HCT116 (cell line): ENCODE measurements around the gene METTL26. TPM values are rescaled to one million over a fixed set of nuclear protein-coding genes. Genes with fewer than 3 reads are reported as not detected.
A peak's percentile ranks its signal among the peaks of the same experiment; 100 is the strongest.

Experiments used
- ATAC-seq: fragments of 200-7000 bp; cut with Tn5 transposase; 2 replicates; pipeline ENCODE4 v1.9.1; 2020; ENCODE audit warnings: mild to moderate bottlenecking, moderate library complexity
- BruUV-seq: library from RNA; stranded (reverse); fragments of 400-500 nt; replicated peaks from 2 replicates; lab custom pipeline; 2021; lab: Mats Ljungman, UMichigan
- CTCF ChIA-PET: fragments of 300-600 bp; sonication (Branson Sonifier 250); formaldehyde crosslinking; loops from one replicate; lab custom pipeline; 2021; ENCODE audit warnings: antibody characterized with exemption; lab: Charles Lee
- POLR2A ChIA-PET: fragments of 300-600, 350-600 bp; sonication (Branson Sonifier 250); formaldehyde crosslinking; loops from one replicate; lab custom pipeline; 2021; ENCODE audit warnings: antibody characterized with exemption; lab: Charles Lee
- RAD21 ChIA-PET, 2 experiments: fragments of 300-600 bp; sonication (Branson Sonifier 250); formaldehyde crosslinking; loops; one replicate each; lab custom pipeline; 2023; ENCODE audit warnings: low total read pairs in 2 of 2; ENCODE audit not compliant: uncharacterized antibody in 2 of 2, unreplicated experiment in 2 of 2, low non-redundant PET in 1 of 2; lab: Charles Lee
- DNase-seq: peaks from one replicate; pipeline ENCODE4 v3.0.0-alpha.2; 2010; ENCODE audit warnings: low read depth, low spot score
- H2AFZ ChIP-seq: fragments of 200-600 bp; shearing (Covaris generic), sonication (generic); 2 replicates; pipeline ENCODE4 v1.6.1; 2017; ENCODE audit warnings: low read depth, mixed run types, mixed read lengths, antibody characterized with exemption, low read length; ENCODE audit not compliant: poor library complexity, severe bottlenecking
- H3K27ac ChIP-seq: 2 replicates; pipeline ENCODE4 v1.5.1; 2012; ENCODE audit warnings: low read depth, low read length
- H3K27me3 ChIP-seq: fragments of 200-600 bp; sonication (generic); 2 replicates; pipeline ENCODE4 v1.6.1; 2016; ENCODE audit warnings: mixed run types, low read length, mixed read lengths; ENCODE audit not compliant: insufficient read depth
- H3K36me3 ChIP-seq, 2 experiments: fragments of 200-500 bp in 1 of 2; fragments of 200-600 bp in 1 of 2; sonication (Bioruptor generic) in 1 of 2; sonication (generic) in 1 of 2; 2 replicates each; pipeline versions ENCODE4 v1.5.1 to v1.6.1; 2014 to 2016; ENCODE audit warnings: low read length in 2 of 2, inconsistent platforms in 1 of 2, mixed read lengths in 1 of 2, mixed run types in 1 of 2; ENCODE audit not compliant: insufficient read depth in 2 of 2, control insufficient read depth in 1 of 2
- H3K4me1 ChIP-seq, 2 experiments: fragments of 200-600 bp in 1 of 2; sonication (generic) in 1 of 2; 2 replicates each; pipeline versions ENCODE4 v1.5.1 to v1.6.1; 2012 to 2017; ENCODE audit warnings: low read length in 2 of 2, inconsistent platforms in 1 of 2, mild to moderate bottlenecking in 1 of 2, mixed read lengths in 1 of 2, mixed run types in 1 of 2, moderate library complexity in 1 of 2; ENCODE audit not compliant: insufficient read depth in 2 of 2, control insufficient read depth in 1 of 2
- H3K4me2 ChIP-seq: fragments of 200-600 bp; sonication (generic); 2 replicates; pipeline ENCODE4 v1.6.1; 2017; ENCODE audit warnings: mixed run types, low read length, mixed read lengths
- H3K4me3 ChIP-seq, 2 experiments: fragments of 200-600 bp in 1 of 2; sonication (generic) in 1 of 2; replicated peaks in 1 of 2; 2 replicates each; pipeline ENCODE4 v1.5.1; 2011 to 2016; ENCODE audit warnings: low read length in 2 of 2, control low read depth in 1 of 2, low read depth in 1 of 2, mild to moderate bottlenecking in 1 of 2, mixed read lengths in 1 of 2, mixed run types in 1 of 2
- H3K79me2 ChIP-seq: fragments of 200-600 bp; sonication (generic); 2 replicates; pipeline ENCODE4 v1.6.1; 2017; ENCODE audit warnings: mild to moderate bottlenecking, mixed run types, low read length, moderate library complexity, mixed read lengths; ENCODE audit not compliant: insufficient read depth
- H3K9ac ChIP-seq: fragments of 200-600 bp; sonication (generic); 2 replicates; pipeline ENCODE4 v1.6.1; 2016; ENCODE audit warnings: low read length, mixed read lengths
- H3K9me2 ChIP-seq: fragments of 200-600 bp; sonication (generic), shearing (Covaris generic); 2 replicates; pipeline ENCODE4 v1.6.1; 2017; ENCODE audit warnings: mixed run types, mild to moderate bottlenecking, moderate library complexity; ENCODE audit not compliant: insufficient read depth
- H3K9me3 ChIP-seq, 2 experiments: fragments of 200-500 bp in 1 of 2; fragments of 200-600 bp in 1 of 2; sonication (Bioruptor generic) in 1 of 2; sonication (generic) in 1 of 2; 2 replicates each; pipeline ENCODE4 v1.6.1; 2014 to 2017; ENCODE audit warnings: low read length in 2 of 2, mixed read lengths in 2 of 2, inconsistent platforms in 1 of 2, low read depth in 1 of 2, mild to moderate bottlenecking in 1 of 2, mixed run types in 1 of 2, moderate library complexity in 1 of 2; ENCODE audit not compliant: control insufficient read depth in 1 of 2, insufficient read depth in 1 of 2
- H4K20me1 ChIP-seq: fragments of 200-600 bp; sonication (generic), shearing (Covaris generic); 2 replicates; pipeline ENCODE4 v1.6.1; 2017; ENCODE audit warnings: mixed run types, mild to moderate bottlenecking, moderate library complexity; ENCODE audit not compliant: insufficient read depth
- ATF3 ChIP-seq: IDR thresholded peaks from 2 replicates; pipeline ENCODE4 v1.6.1; 2012
- CBX3 ChIP-seq: IDR thresholded peaks from 2 replicates; pipeline ENCODE4 v1.6.1; 2012; ENCODE audit warnings: low read depth
- EGR1 ChIP-seq: IDR thresholded peaks from 2 replicates; pipeline ENCODE4 v1.6.1; 2012; ENCODE audit warnings: low read depth
- EZH2 ChIP-seq: fragments of 200-600 bp; sonication (generic); IDR thresholded peaks from 2 replicates; pipeline ENCODE4 v1.6.1; 2017; ENCODE audit warnings: antibody characterized with exemption, mixed run types
- EZH2phosphoT487 ChIP-seq: fragments of 200-600 bp; IDR thresholded peaks from 2 replicates; pipeline ENCODE4 v1.6.1; 2018; ENCODE audit warnings: antibody characterized with exemption, borderline replicate concordance
- FOSL1 ChIP-seq: IDR thresholded peaks from 2 replicates; pipeline ENCODE4 v1.6.1; 2012; ENCODE audit warnings: low read depth
- JUND ChIP-seq: IDR thresholded peaks from 2 replicates; pipeline ENCODE4 v1.6.1; 2012
- MAX ChIP-seq: IDR thresholded peaks from 2 replicates; pipeline ENCODE4 v1.6.1; 2012
- POLR2A ChIP-seq: IDR thresholded peaks from 2 replicates; pipeline ENCODE4 v1.7.0; 2011; ENCODE audit warnings: borderline replicate concordance; ENCODE audit not compliant: insufficient read depth, insufficient read length; ENCODE audit errors: extremely low read depth
- POLR2AphosphoS5 ChIP-seq: IDR thresholded peaks from 2 replicates; pipeline ENCODE4 v1.6.1; 2011; ENCODE audit warnings: mild to moderate bottlenecking, low read depth, low read length, moderate library complexity
- SIN3A ChIP-seq: IDR thresholded peaks from 2 replicates; pipeline ENCODE4 v1.6.1; 2012; ENCODE audit warnings: low read depth
- SP1 ChIP-seq: IDR thresholded peaks from 2 replicates; pipeline ENCODE4 v1.6.1; 2012; ENCODE audit warnings: low read depth
- SRF ChIP-seq: IDR thresholded peaks from 2 replicates; pipeline ENCODE4 v1.6.1; 2012; ENCODE audit warnings: low read depth
- TCF7L2 ChIP-seq: IDR thresholded peaks from 2 replicates; pipeline ENCODE4 v1.7.0; 2011; ENCODE audit warnings: borderline replicate concordance, inconsistent platforms; ENCODE audit not compliant: insufficient read depth, insufficient read length; ENCODE audit errors: extremely low read depth
- YY1 ChIP-seq: IDR thresholded peaks from 2 replicates; pipeline ENCODE4 v1.6.1; 2011; ENCODE audit warnings: low read length, low read depth, moderate library complexity, mild to moderate bottlenecking; ENCODE audit not compliant: insufficient replicate concordance; ENCODE audit errors: extremely low read depth
- intact Hi-C: fragments of 100-400 bp; cut with micrococcal nuclease; formaldehyde crosslinking; loops from 2 replicates; pipeline ENCODE4 v1.10.0; 2022
- total RNA-seq: library from RNA; stranded (reverse); gene quantifications from one replicate; pipeline ENCODE4 v1.2.1, GENCODE V29; 2021; ENCODE audit not compliant: unreplicated experiment

METTL26 gene
- total RNA-seq, 1 experiment from 2014 or later, result 85.7 TPM

- ATAC-seq (peak; percentile 79), DNase-seq (peak; percentile 72)
- Histone ChIP-seq H3K4me2 (peak overlapping the region; percentile 61), H2AFZ (no peak overlapping the region), H4K20me1 (no peaks in the 10 kb centered on the region), H3K4me1 (peaks cover 30 to 54% of the 10 kb centered on the region in 2 experiments), H3K9ac (peak overlapping the region; percentile 57), H3K4me3 (peak overlapping the region in 1 of 2 experiments; percentile 20; a peak in 1 of 4 replicates), H3K79me2 (no peaks in the 10 kb centered on the region), H3K27ac (peak overlapping the region; percentile 83), H3K36me3 (no peaks in the 10 kb centered on the region), H3K9me2 (no peaks in the 10 kb centered on the region), H3K27me3 (no peaks in the 10 kb centered on the region), H3K9me3 (no peaks in the 10 kb centered on the region)
- TF ChIP-seq SP1, result peak; percentile 71
- TF ChIP-seq MAX, result peak; percentile 85
- peak; percentile 81 for TF ChIP-seq FOSL1
- no peak for TF ChIP-seq SRF
- no peak for TF ChIP-seq YY1
- TF ChIP-seq POLR2A, result no peak
- no peak for TF ChIP-seq EZH2phosphoT487
- peak; percentile 19; the same call in 1 of the 2 replicates for TF ChIP-seq CBX3
- no peak for TF ChIP-seq TCF7L2
- TF ChIP-seq EZH2, result no peak
- peak; percentile 60 for TF ChIP-seq EGR1
- no peak for TF ChIP-seq ATF3
- peak; percentile 83 for TF ChIP-seq JUND
- TF ChIP-seq POLR2AphosphoS5, result peak; percentile 44; the same call in 1 of the 2 replicates
- TF ChIP-seq SIN3A, result no peak
- RAD21 ChIA-PET, result no interaction called here
- CTCF ChIA-PET, result no interaction called here
- POLR2A ChIA-PET, result no interaction called here
- intact Hi-C loops, result loop anchor here (5.0 kb wide), 1 partner anchor 35 kb away; the partner anchor contains the start of gene RAB40C
- BruUV-seq, result no TSS peak
These were observed 9.2 kb downstream of the METTL26 start for GRCh38 chr16:626787-627453.
